HFFc6 (cell line): ENCODE data around the gene ACAA1. TPM values are rescaled to one million over a fixed set of nuclear protein-coding genes. Genes with fewer than 3 reads are reported as not detected.

Source experiments
- DNase-seq: peaks from one replicate; pipeline ENCODE4 v3.0.0-alpha.2; 2018
- H3K27ac Mint-ChIP-seq: 2 replicates; pipeline ENCODE4 v1.8.0; 2020; ENCODE audit warnings: mild to moderate bottlenecking, mixed read lengths
- H3K27me3 Mint-ChIP-seq: 2 replicates; pipeline ENCODE4 v1.8.0; 2021; ENCODE audit warnings: mild to moderate bottlenecking, moderate library complexity, mixed read lengths; ENCODE audit not compliant: insufficient read depth
- H3K36me3 Mint-ChIP-seq: 2 replicates; pipeline ENCODE4 v1.8.0; 2021; ENCODE audit warnings: low read depth, mixed read lengths
- H3K4me1 Mint-ChIP-seq: 2 replicates; pipeline ENCODE4 v1.8.0; 2020; ENCODE audit warnings: low read depth, mixed read lengths
- H3K4me3 Mint-ChIP-seq: 2 replicates; pipeline ENCODE4 v1.8.0; 2020; ENCODE audit warnings: mild to moderate bottlenecking, moderate library complexity, mixed read lengths
- H3K9me3 Mint-ChIP-seq: 2 replicates; pipeline ENCODE4 v1.8.0; 2020; ENCODE audit warnings: mild to moderate bottlenecking, mixed read lengths
- CTCF ChIP-seq: fragments of 200-600 bp; sonication (generic); IDR thresholded peaks from 2 replicates; pipeline ENCODE4 v1.5.0; 2021; ENCODE audit warnings: antibody characterized with exemption, mild to moderate bottlenecking
- total RNA-seq, 6 experiments: library from RNA; stranded (reverse); fragmentation: NEBNext Ultra II Directional; extraction: Animal tissue kit (Norgen Biotek cat#: 25700); gene quantifications; 2 replicates in 1 of 6; 3 replicates in 5 of 6; pipeline ENCODE4 v1.2.3, GENCODE V29; 2021

ACAA1 gene
- total RNA-seq, 6 experiments from 2014 or later: 45.1 to 60.9 (median 52.1) TPM

- Mint-ChIP-seq H3K27me3 (no peaks in the 10 kb centered on the region; the same call in 1 of the 2 replicates), H3K36me3 (peaks cover 13% of the 10 kb centered on the region; the same call in 1 of the 2 replicates), H3K9me3 (no peaks in the 10 kb centered on the region)
These were observed 10.6 kb downstream of the ACAA1 start for GRCh38 chr3:38126121-38126892.

GRCh38 chr3:38125305-38126120 is 11.4 kb downstream of the ACAA1 start:
- no peak for TF ChIP-seq CTCF
- Mint-ChIP-seq H3K4me1 (no peaks in the 10 kb centered on the region), H3K4me3 (no peak overlapping the region), H3K9me3 (no peaks in the 10 kb centered on the region), H3K27ac (no peak overlapping the region), H3K36me3 (peaks cover 13% of the 10 kb centered on the region; the same call in 1 of the 2 replicates), H3K27me3 (no peaks in the 10 kb centered on the region; the same call in 1 of the 2 replicates)
- DNase-seq: no peak

More at GRCh38 chr3:38126121-38126892, 10.6 kb downstream of the ACAA1 start:
- no peak for TF ChIP-seq CTCF
- no peak for DNase-seq
- H3K4me3 Mint-ChIP-seq: no peak overlapping the region
- H3K27ac Mint-ChIP-seq: no peak overlapping the region
- no peaks in the 10 kb centered on the region for H3K4me1 Mint-ChIP-seq

- H3K27ac Mint-ChIP-seq: no peak overlapping the region
- H3K36me3 Mint-ChIP-seq: peaks cover 9% of the 10 kb centered on the region; the same call in 1 of the 2 replicates
- H3K27me3 Mint-ChIP-seq: no peaks in the 10 kb centered on the region; the same call in 1 of the 2 replicates
- no peak for DNase-seq
- H3K9me3 Mint-ChIP-seq: no peaks in the 10 kb centered on the region
- H3K4me1 Mint-ChIP-seq: no peaks in the 10 kb centered on the region
- no peak for TF ChIP-seq CTCF
- H3K4me3 Mint-ChIP-seq: no peak overlapping the region
These were observed 12.4 kb downstream of the ACAA1 start for GRCh38 chr3:38124324-38125122.

GRCh38 chr3:38122712-38123290 is 14.1 kb downstream of the ACAA1 start:
- H3K27me3 Mint-ChIP-seq: peaks cover 2% of the 10 kb centered on the region; the same call in 1 of the 2 replicates
- H3K27ac Mint-ChIP-seq: no peak overlapping the region
- H3K36me3 Mint-ChIP-seq: peaks cover 9% of the 10 kb centered on the region; the same call in 1 of the 2 replicates
- DNase-seq: no peak
- no peak for TF ChIP-seq CTCF
- no peak overlapping the region for H3K4me3 Mint-ChIP-seq
- no peaks in the 10 kb centered on the region for H3K4me1 Mint-ChIP-seq
- H3K9me3 Mint-ChIP-seq: no peaks in the 10 kb centered on the region
